Measurements from ENCODE around the gene C4A. TPM values are rescaled to one million over a fixed set of nuclear protein-coding genes. Genes with fewer than 3 reads are reported as not detected.
"Not testable (repeated sequence)": the region's sequence is repeated elsewhere in the genome, so short reads cannot be mapped to it uniquely, and the experiment has no call there.

Gene C4A
- total RNA-seq, 1 experiment from 2014 or later = 7.0 TPM

- H3K27ac ChIP-seq; H3K27me3 ChIP-seq (ENCODE audit: insufficient read depth, low read depth); H3K36me3 ChIP-seq (ENCODE audit: low read depth); DNase-seq; intact Hi-C loops (cut with micrococcal nuclease; ENCODE audit: unreplicated experiment); H4K20me1 ChIP-seq (ENCODE audit: insufficient read depth); H3K79me2 ChIP-seq (ENCODE audit: low read depth); CTCF ChIA-PET; H3K9me3 ChIP-seq (ENCODE audit: insufficient read depth, low read depth); BruUV-seq (replicated peaks); H3K4me2 ChIP-seq; H3K4me3 ChIP-seq; H3K9me2 ChIP-seq (ENCODE audit: insufficient read depth); H2AFZ ChIP-seq; POLR2A ChIA-PET (ENCODE audit: unreplicated experiment): not testable (repeated sequence)
- peaks cover 30% of the 10 kb centered on the region for H3K4me1 ChIP-seq (replicated peaks; ENCODE audit: insufficient read depth)
- H3F3A ChIP-seq (ENCODE audit: insufficient read depth, low read depth) = peaks cover 19% of the 10 kb centered on the region; the same call in 1 of the 2 replicates
Observed at GRCh38 chr6:32049736-32050135, 67.9 kb downstream of the C4A start.

GRCh38 chr6:32050562-32050961, 68.7 kb downstream of the C4A start:
- POLR2A ChIA-PET (ENCODE audit: unreplicated experiment) = interaction anchor here (0.6 kb wide), 1 partner anchor 135 kb away, joined by 7 read pairs; no protein-coding TSS in a partner anchor
- no peak overlapping the region for H2AFZ ChIP-seq
- intact Hi-C loops (cut with micrococcal nuclease; ENCODE audit: unreplicated experiment) = no loop called here
- H3K4me3 ChIP-seq = no peak overlapping the region
- DNase-seq = no peak
- H3K4me2 ChIP-seq = no peak overlapping the region
- H3K27me3 ChIP-seq (ENCODE audit: insufficient read depth, low read depth) = no peaks in the 10 kb centered on the region
- H3K36me3 ChIP-seq (ENCODE audit: low read depth) = no peaks in the 10 kb centered on the region
- no peak overlapping the region for H3K27ac ChIP-seq
- TF ChIP-seq CTCF (conservative IDR thresholded peaks at IDR 0.05) = no peak
- no peak for TF ChIP-seq EZH2 (IDR thresholded peaks at IDR 0.05; ENCODE audit: low read depth)
- no peaks in the 10 kb centered on the region for H3K9me2 ChIP-seq (ENCODE audit: insufficient read depth)
- no peaks in the 10 kb centered on the region for H3K79me2 ChIP-seq (ENCODE audit: low read depth)
- BruUV-seq (replicated peaks) = no TSS peak
- H3K4me1 ChIP-seq (replicated peaks; ENCODE audit: insufficient read depth) = peaks cover 30% of the 10 kb centered on the region
- no peaks in the 10 kb centered on the region for H3K9me3 ChIP-seq (ENCODE audit: insufficient read depth, low read depth)
- no peaks in the 10 kb centered on the region for H4K20me1 ChIP-seq (ENCODE audit: insufficient read depth)
- CTCF ChIA-PET = no interaction called here
- H3F3A ChIP-seq (ENCODE audit: insufficient read depth, low read depth) = peaks cover 19% of the 10 kb centered on the region; the same call in 1 of the 2 replicates

Small RNA genes lying within 50 kb of the gene (microRNA-seq; reads per million reads assigned to microRNA genes)
- gene MIR1236 (ENCODE audit: borderline number of aligned reads, borderline replicate concordance) = not detected

Other genes starting within 250 kb of the C4A start
- 546 and 599 TPM in 2 replicates for gene CLIC1, start 245.5 kb upstream of the C4A start, total RNA-seq (2021)
- 50.0 and 68.8 TPM in 2 replicates for gene MSH5, start 242.1 kb upstream of the C4A start, total RNA-seq (2021)
- gene SAPCD1, start 219.4 kb upstream of the C4A start, total RNA-seq (2021) = 11.1 and 16.9 TPM in 2 replicates
- gene VWA7, start 204.7 kb upstream of the C4A start, total RNA-seq (2021) = 6.0 and 9.6 TPM in 2 replicates
- 99.6 and 124 TPM in 2 replicates for gene VARS1, start 186.3 kb upstream of the C4A start, total RNA-seq (2021)
- gene LSM2, start 175.1 kb upstream of the C4A start, total RNA-seq (2021) = 67.5 and 74.3 TPM in 2 replicates
- 2.3 and 2.6 TPM in 2 replicates for gene HSPA1L, start 166.8 kb upstream of the C4A start, total RNA-seq (2021)
- gene HSPA1A, start 166.5 kb upstream of the C4A start, total RNA-seq (2021) = 378 and 385 TPM in 2 replicates
- 334 and 340 TPM in 2 replicates for gene HSPA1B, start 154.3 kb upstream of the C4A start, total RNA-seq (2021)
- 23.1 and 23.4 TPM in 2 replicates for gene NEU1, start 119.2 kb upstream of the C4A start, total RNA-seq (2021)
- gene SLC44A4, start 103.1 kb upstream of the C4A start, total RNA-seq (2021) = 44.4 and 44.9 TPM in 2 replicates
- 57.3 and 68.3 TPM in 2 replicates for gene EHMT2, start 84.4 kb upstream of the C4A start, total RNA-seq (2021)
- 16.2 and 20.3 TPM in 2 replicates for gene ZBTB12, start 80.0 kb upstream of the C4A start, total RNA-seq (2021)
- gene C2, start 54.3 kb upstream of the C4A start, total RNA-seq (2021) = 0.96 and 2.4 TPM in 2 replicates
- 22.6 and 25.5 TPM in 2 replicates for gene CFB, start 36.0 kb upstream of the C4A start, total RNA-seq (2021)
- 43.0 and 50.8 TPM in 2 replicates for gene NELFE, start 23.1 kb upstream of the C4A start, total RNA-seq (2021)
- gene SKIC2, start 22.9 kb upstream of the C4A start, total RNA-seq (2021) = 67.9 and 86.0 TPM in 2 replicates
- 24.5 and 36.0 TPM in 2 replicates for gene DXO, start 9.9 kb upstream of the C4A start, total RNA-seq (2021)
- gene C4B, start 32.7 kb downstream of the C4A start, total RNA-seq (2021) = 7.5 and 8.3 TPM in 2 replicates
- gene CYP21A2, start 56.4 kb downstream of the C4A start, total RNA-seq (2021) = 0.33 TPM in 1 of 2 replicates, not detected in the other
- gene TNXB, start 127.3 kb downstream of the C4A start, total RNA-seq (2021) = 15.1 and 22.1 TPM in 2 replicates
- 87.2 and 102 TPM in 2 replicates for gene ATF6B, start 146.2 kb downstream of the C4A start, total RNA-seq (2021)
- 11.6 and 12.6 TPM in 2 replicates for gene FKBPL, start 148.2 kb downstream of the C4A start, total RNA-seq (2021)
- 12.6 and 15.9 TPM in 2 replicates for gene PRRT1, start 169.9 kb downstream of the C4A start, total RNA-seq (2021)
- 38.2 and 42.5 TPM in 2 replicates for gene PPT2, start 172.1 kb downstream of the C4A start, total RNA-seq (2021)
- 23.3 and 26.0 TPM in 2 replicates for gene EGFL8, start 182.5 kb downstream of the C4A start, total RNA-seq (2021)
- gene AGPAT1, start 194.0 kb downstream of the C4A start, total RNA-seq (2021) = 58.9 and 61.7 TPM in 2 replicates
- gene RNF5, start 196.3 kb downstream of the C4A start, total RNA-seq (2021) = 45.6 and 51.3 TPM in 2 replicates
- 18.1 and 20.4 TPM in 2 replicates for gene AGER, start 202.2 kb downstream of the C4A start, total RNA-seq (2021)
- gene PBX2, start 208.1 kb downstream of the C4A start, total RNA-seq (2021) = 88.2 and 89.3 TPM in 2 replicates
- 8.6 and 10.4 TPM in 2 replicates for gene GPSM3, start 210.6 kb downstream of the C4A start, total RNA-seq (2021)
- gene NOTCH4, start 242.0 kb downstream of the C4A start, total RNA-seq (2021) = 1.2 and 1.5 TPM in 2 replicates